IMR-90 (cell line): ENCODE measurements around the gene RUNX1. TPM values are rescaled to one million over a fixed set of nuclear protein-coding genes. Genes with fewer than 3 reads are reported as not detected.
A peak's percentile ranks its signal among the peaks of the same experiment; 100 is the strongest.

ENCODE experiments used
- ATAC-seq: fragments of 200-7000 bp; cut with Tn5 transposase; 2 replicates; pipeline ENCODE4 v1.9.1; 2020; ENCODE audit warnings: low read depth, mild to moderate bottlenecking, moderate library complexity
- BruUV-seq: library from RNA; stranded (reverse); fragments of 400-500 nt; replicated peaks from 2 replicates; lab custom pipeline; 2021; lab: Mats Ljungman, UMichigan
- CTCF ChIA-PET: fragments of 300-600 bp; formaldehyde crosslinking; extraction: SDS; loops from one replicate; lab custom pipeline; 2021; ENCODE audit warnings: antibody characterized with exemption; lab: Yijun Ruan, JAX
- POLR2A ChIA-PET: fragments of 300-600 bp; sonication (Branson Sonifier 250); formaldehyde crosslinking; loops from one replicate; lab custom pipeline; 2022; ENCODE audit warnings: antibody characterized with exemption; ENCODE audit not compliant: unreplicated experiment; lab: Charles Lee
- DNase-seq: peaks from one replicate; pipeline ENCODE4 v3.0.0; 2013
- H2AFZ ChIP-seq: replicated peaks from 2 replicates; pipeline ENCODE3; 2013; ENCODE audit warnings: low read length, mild to moderate bottlenecking; ENCODE audit not compliant: poor library complexity
- H2AK5ac ChIP-seq: 2 replicates; pipeline ENCODE4 v1.6.1; 2013; ENCODE audit warnings: low read depth, low read length, inconsistent platforms
- H2AK9ac ChIP-seq: replicated peaks from 2 replicates; pipeline ENCODE3; 2013; ENCODE audit warnings: mild to moderate bottlenecking, low read depth, low read length, moderate library complexity; ENCODE audit not compliant: poor library complexity
- H2BK120ac ChIP-seq: 2 replicates; pipeline ENCODE4 v1.6.1; 2013; ENCODE audit warnings: low read depth, low read length, inconsistent platforms
- H2BK15ac ChIP-seq: 3 replicates; pipeline ENCODE4 v1.6.1; 2013; ENCODE audit warnings: low read depth, low read length, inconsistent platforms
- H2BK20ac ChIP-seq: 2 replicates; pipeline ENCODE4 v1.6.1; 2013; ENCODE audit warnings: low read depth, mild to moderate bottlenecking, inconsistent platforms, low read length, moderate library complexity
- H2BK5ac ChIP-seq: 2 replicates; pipeline ENCODE4 v1.6.1; 2013; ENCODE audit warnings: mild to moderate bottlenecking, low read depth, low read length, inconsistent platforms; ENCODE audit not compliant: poor library complexity, severe bottlenecking
- H3K14ac ChIP-seq: replicated peaks from 2 replicates; pipeline ENCODE4 v1.6.1; 2013; ENCODE audit warnings: low read depth, low read length, inconsistent platforms
- H3K18ac ChIP-seq: 2 replicates; pipeline ENCODE4 v1.6.1; 2013; ENCODE audit warnings: low read depth, low read length, control low read depth
- H3K23ac ChIP-seq: 2 replicates; pipeline ENCODE4 v1.6.1; 2013; ENCODE audit warnings: low read depth, low read length, inconsistent platforms
- H3K27ac ChIP-seq: 2 replicates; pipeline ENCODE4 v1.5.1; 2013; ENCODE audit warnings: mild to moderate bottlenecking, control low read depth, low read length; ENCODE audit not compliant: insufficient read depth
- H3K27me3 ChIP-seq: 2 replicates; pipeline ENCODE4 v1.6.1; 2013; ENCODE audit warnings: low read length; ENCODE audit not compliant: control insufficient read depth, insufficient read depth
- H3K36me3 ChIP-seq: 2 replicates; pipeline ENCODE4 v1.6.1; 2013; ENCODE audit warnings: low read length, mixed read lengths; ENCODE audit not compliant: control insufficient read depth, insufficient read depth
- H3K4ac ChIP-seq: 2 replicates; pipeline ENCODE4 v1.6.1; 2013; ENCODE audit warnings: low read depth, low read length, inconsistent platforms
- H3K4me1 ChIP-seq: 2 replicates; pipeline ENCODE4 v1.6.1; 2013; ENCODE audit warnings: low read length, mixed read lengths; ENCODE audit not compliant: control insufficient read depth, insufficient read depth
- H3K4me2 ChIP-seq: 2 replicates; pipeline ENCODE4 v1.6.1; 2013; ENCODE audit warnings: low read depth, mild to moderate bottlenecking, control low read depth, low read length, moderate library complexity
- H3K4me3 ChIP-seq: 2 replicates; pipeline ENCODE4 v1.5.1; 2013; ENCODE audit warnings: low read depth, mild to moderate bottlenecking, control low read depth, low read length, moderate library complexity; ENCODE audit not compliant: insufficient read depth
- H3K56ac ChIP-seq: 2 replicates; pipeline ENCODE4 v1.6.1; 2013; ENCODE audit warnings: low read length, inconsistent platforms; ENCODE audit not compliant: insufficient read depth; ENCODE audit errors: extremely low read depth
- H3K79me1 ChIP-seq, 2 experiments: 2 replicates each; pipeline ENCODE4 v1.6.1; 2013; ENCODE audit warnings: low read length in 2 of 2, inconsistent platforms in 1 of 2, low read depth in 1 of 2
- H3K9ac ChIP-seq: 2 replicates; pipeline ENCODE4 v1.6.1; 2013; ENCODE audit warnings: low read depth, low read length, control low read depth
- H3K9me1 ChIP-seq: 2 replicates; pipeline ENCODE4 v1.6.1; 2013; ENCODE audit warnings: low read length, inconsistent platforms; ENCODE audit not compliant: insufficient read depth
- H3K9me3 ChIP-seq: 2 replicates; pipeline ENCODE4 v1.6.1; 2013; ENCODE audit warnings: low read length; ENCODE audit not compliant: control insufficient read depth, insufficient read depth
- H4K20me1 ChIP-seq: 2 replicates; pipeline ENCODE4 v1.6.1; 2013; ENCODE audit warnings: low read length, inconsistent platforms; ENCODE audit not compliant: insufficient read depth
- H4K5ac ChIP-seq: 2 replicates; pipeline ENCODE4 v1.6.1; 2013; ENCODE audit warnings: mild to moderate bottlenecking, low read depth, low read length, control low read depth
- H4K8ac ChIP-seq, 2 experiments: 2 replicates each; pipeline ENCODE4 v1.6.1; 2013; ENCODE audit warnings: low read depth in 2 of 2, low read length in 2 of 2, control low read depth in 1 of 2, inconsistent platforms in 1 of 2
- H4K91ac ChIP-seq: 2 replicates; pipeline ENCODE4 v1.6.1; 2013; ENCODE audit warnings: low read depth, low read length, inconsistent platforms; ENCODE audit not compliant: insufficient read depth
- CEBPB ChIP-seq: IDR thresholded peaks from 2 replicates; pipeline ENCODE4 v1.6.1; 2012; ENCODE audit warnings: low read depth, low read length, improper control_type of control experiment
- CHD1 ChIP-seq: IDR thresholded peaks from 2 replicates; pipeline ENCODE4 v1.6.1; 2012; ENCODE audit warnings: low read depth, low read length, improper control_type of control experiment
- ELK1 ChIP-seq: fragments of 150-350 bp; IDR thresholded peaks from 2 replicates; pipeline ENCODE4 v1.6.1; 2016; ENCODE audit warnings: low read depth, mild to moderate bottlenecking, low read length, moderate library complexity, borderline replicate concordance
- FOS ChIP-seq: fragments of 150-350 bp; IDR thresholded peaks from 2 replicates; pipeline ENCODE4 v1.6.1; 2016; ENCODE audit warnings: low read depth, low read length
- MAFK ChIP-seq: IDR thresholded peaks from 2 replicates; pipeline ENCODE4 v1.6.1; 2012; ENCODE audit warnings: low read depth, low read length, improper control_type of control experiment
- NFE2L2 ChIP-seq: fragments of 150-350 bp; IDR thresholded peaks from 2 replicates; pipeline ENCODE4 v1.6.1; 2016; ENCODE audit warnings: low read depth, mild to moderate bottlenecking, low read length
- POLR2A ChIP-seq: IDR thresholded peaks from 2 replicates; pipeline ENCODE4 v1.6.1; 2012; ENCODE audit warnings: mild to moderate bottlenecking, low read depth, low read length
- RCOR1 ChIP-seq: IDR thresholded peaks from 2 replicates; pipeline ENCODE4 v1.6.1; 2012; ENCODE audit warnings: mild to moderate bottlenecking, low read length, improper control_type of control experiment; ENCODE audit not compliant: insufficient replicate concordance
- RFX5 ChIP-seq: IDR thresholded peaks from 2 replicates; pipeline ENCODE4 v1.8.0; 2012; ENCODE audit warnings: low read depth, mild to moderate bottlenecking, low read length, moderate library complexity
- SMC3 ChIP-seq: fragments of 150-350 bp; IDR thresholded peaks from 2 replicates; pipeline ENCODE4 v1.6.1; 2016; ENCODE audit warnings: low read depth, mild to moderate bottlenecking, antibody characterized with exemption, low read length, moderate library complexity
- USF2 ChIP-seq: fragments of 150-350 bp; IDR thresholded peaks from 2 replicates; pipeline ENCODE4 v1.6.1; 2017; ENCODE audit warnings: mild to moderate bottlenecking, antibody characterized with exemption, low read length, low read depth
- WGBS, 2 experiments: methylation state at CpG; one replicate each; pipeline versions ENCODE4 v1.1.5 to v1.1.7; 2013; ENCODE audit warnings: missing lambda C conversion rate in 2 of 2; ENCODE audit not compliant: insufficient read length in 1 of 2; ENCODE audit errors: extremely low coverage in 2 of 2; 5-methylcytosine and 5-hydroxymethylcytosine counted together
- dilution Hi-C: fragments of 300-500 bp; cut with HindIII; formaldehyde crosslinking; loops from one replicate; pipeline ENCODE4 v1.14.3; 2018; ENCODE audit warnings: low sequenced_read_pairs; ENCODE audit not compliant: unreplicated experiment
- in situ Hi-C: fragments of 300-500 bp; cut with MboI; formaldehyde crosslinking; loops from 3 replicates; pipeline ENCODE4 v1.14.3; 2019; ENCODE audit warnings: low sequenced_read_pairs, inconsistent platforms, mixed read lengths
- intact Hi-C: fragments of 100-400 bp; cut with micrococcal nuclease; formaldehyde crosslinking; loops from 2 replicates; pipeline ENCODE4 v1.10.0; 2022
- polyA plus RNA-seq, 3 experiments: library from polyadenylated mRNA; depleted of rRNA; stranded (reverse); fragments of >200 nt; gene quantifications; 2 replicates each; pipeline ENCODE4 v1.2.3, GENCODE V29; 2012; ENCODE audit warnings: low replicate concordance in 1 of 3
- total RNA-seq: library from RNA; depleted of rRNA; stranded (reverse); fragments of >200 nt; gene quantifications from 2 replicates; pipeline ENCODE4 v1.2.3, GENCODE V29; 2012

Gene RUNX1
- total and polyA plus RNA-seq, 2 of the 4 experiments (the other 2 are of a cell fraction) = 34.5 to 56.5 TPM

GRCh38 chr21:34944015-34944755 is 104.9 kb downstream of the RUNX1 start:
- H3K9ac ChIP-seq = no peak overlapping the region
- no peak overlapping the region for H4K91ac ChIP-seq
- no peak overlapping the region for H3K4me3 ChIP-seq
- H2BK5ac ChIP-seq = no peak overlapping the region
- TF ChIP-seq RFX5 (no peak), CHD1 (no peak), POLR2A (no peak), ELK1 (no peak), CEBPB (no peak), NFE2L2 (no peak), SMC3 (no peak), FOS (no peak), MAFK (no peak), RCOR1 (no peak), USF2 (no peak)
- H3K23ac ChIP-seq = no peak overlapping the region
- no peaks in the 10 kb centered on the region for H3K9me3 ChIP-seq
- no peak overlapping the region for H2BK15ac ChIP-seq
- H3K4ac ChIP-seq = no peak overlapping the region
- no peak overlapping the region for H3K4me2 ChIP-seq
- H3K4me1 ChIP-seq = peaks cover 6% of the 10 kb centered on the region; the same call in 1 of the 2 replicates
- 0 out of 2 replicates have a peak overlapping the region, but pooled peaks have one; percentile 29 for H3K18ac ChIP-seq
- ATAC-seq (no peak), DNase-seq (no peak)
- peaks cover 10% of the 10 kb centered on the region; the same call in 1 of the 2 replicates for H3K9me1 ChIP-seq
- no peak overlapping the region for H4K8ac ChIP-seq
- dilution Hi-C loops = no loop called here
- no peak overlapping the region for H2BK120ac ChIP-seq
- no peak overlapping the region for H3K14ac ChIP-seq
- CTCF ChIA-PET = no interaction called here
- H3K27ac ChIP-seq = no peak overlapping the region
- no peak overlapping the region for H2AK9ac ChIP-seq
- no peak overlapping the region for H4K5ac ChIP-seq
- POLR2A ChIA-PET = no interaction called here
- H2AK5ac ChIP-seq = no peak overlapping the region
- in situ Hi-C loops = no loop called here
- H3K79me1 ChIP-seq = peaks cover 0 to 9% of the 10 kb centered on the region in 2 experiments; a peak in 2 of 4 replicates
- intact Hi-C loops = no loop called here
- no peak overlapping the region for H2BK20ac ChIP-seq
- H4K20me1 ChIP-seq = no peaks in the 10 kb centered on the region
- no peak overlapping the region for H3K56ac ChIP-seq
- no peak overlapping the region for H2AFZ ChIP-seq
- no peaks in the 10 kb centered on the region for H3K27me3 ChIP-seq
- no peaks in the 10 kb centered on the region for H3K36me3 ChIP-seq
- no TSS peak for BruUV-seq
- WGBS, 2 experiments = no CpG with 5 or more reads among the region's 4 CpGs
